Effector memory CD4-positive, alpha-beta T cell (primary cell): ENCODE data around the gene MYL2.
"Not testable (repeated sequence)": the region's sequence is repeated elsewhere in the genome, so short reads cannot be mapped to it uniquely, and the experiment has no call there.

Source experiments
- DNase-seq, 3 donors: peaks; one replicate each; pipeline ENCODE4 v3.0.0-alpha.2; 2020
- H3K27ac ChIP-seq: 2 replicates; pipeline ENCODE4 v1.7.0; 2013; ENCODE audit warnings: mild to moderate bottlenecking, low read length, moderate library complexity; ENCODE audit not compliant: insufficient read depth, poor library complexity, severe bottlenecking
- H3K27me3 ChIP-seq: replicated peaks from 2 replicates; pipeline ENCODE4 v1.7.0; 2013; ENCODE audit warnings: mild to moderate bottlenecking, low read length; ENCODE audit not compliant: insufficient read depth, control insufficient read depth, poor library complexity, severe bottlenecking
- H3K36me3 ChIP-seq: 2 replicates; pipeline ENCODE4 v1.7.0; 2013; ENCODE audit warnings: mild to moderate bottlenecking, low read length, moderate library complexity; ENCODE audit not compliant: control insufficient read depth, insufficient read depth
- H3K4me1 ChIP-seq: 2 replicates; pipeline ENCODE4 v1.7.0; 2013; ENCODE audit warnings: low read length, mild to moderate bottlenecking; ENCODE audit not compliant: control insufficient read depth, insufficient read depth, poor library complexity, severe bottlenecking
- H3K4me3 ChIP-seq: 2 replicates; pipeline ENCODE4 v1.7.0; 2013; ENCODE audit warnings: low read length, low read depth, mild to moderate bottlenecking; ENCODE audit not compliant: insufficient read depth, poor library complexity, severe bottlenecking
- H3K9me3 ChIP-seq: 2 replicates; pipeline ENCODE4 v1.7.0; 2013; ENCODE audit warnings: mild to moderate bottlenecking, low read length, moderate library complexity; ENCODE audit not compliant: control insufficient read depth
- total RNA-seq, 3 donors: gene quantifications; one replicate each; lab custom pipeline; 2026; lab: John Stamatoyannopoulos, UW

MYL2 gene
- 0 reads per million in 3 donors for total RNA-seq

GRCh38 chr12:110920324-110920910, at the start of gene MYL2:
MYL2 (minus strand) TSS chr12:110920579; CDS start chr12:110920529, 50 bp downstream.
- Histone ChIP-seq H3K4me3 (no peak within 1 kb of the TSS), H3K27me3 (no peaks in the 10 kb centered on the region), H3K9me3 (no peaks in the 10 kb centered on the region), H3K4me1 (no peaks in the 10 kb centered on the region), H3K36me3 (no peaks in the 10 kb centered on the region), H3K27ac (no peak within 1 kb of the TSS)
- no peak for DNase-seq

GRCh38 chr12:110966081-110966760, 45.8 kb upstream of the MYL2 start:
- Histone ChIP-seq H3K36me3 (no peaks in the 10 kb centered on the region), H3K9me3 (no peaks in the 10 kb centered on the region), H3K27me3 (no peaks in the 10 kb centered on the region), H3K4me3 (no peak overlapping the region), H3K4me1 (no peaks in the 10 kb centered on the region), H3K27ac (no peak overlapping the region)
- DNase-seq, result no peak

- H3K36me3 ChIP-seq, result no peaks in the 10 kb centered on the region
- no peak for DNase-seq
- no peaks in the 10 kb centered on the region for H3K4me1 ChIP-seq
- no peaks in the 10 kb centered on the region for H3K9me3 ChIP-seq
- no peak overlapping the region for H3K27ac ChIP-seq
- H3K4me3 ChIP-seq, result no peak overlapping the region
- H3K27me3 ChIP-seq, result no peaks in the 10 kb centered on the region
Measured at GRCh38 chr12:110965574-110965973, 45.2 kb upstream of the MYL2 start.

GRCh38 chr12:110960795-110961194, 40.4 kb upstream of the MYL2 start:
- Histone ChIP-seq H3K27me3 (no peaks in the 10 kb centered on the region), H3K4me1 (no peaks in the 10 kb centered on the region), H3K36me3 (no peaks in the 10 kb centered on the region), H3K4me3 (no peak overlapping the region), H3K9me3 (no peaks in the 10 kb centered on the region), H3K27ac (no peak overlapping the region)
- no peak for DNase-seq

GRCh38 chr12:110957652-110958051, 37.3 kb upstream of the MYL2 start:
- no peak for DNase-seq
- H3K4me3 ChIP-seq, result no peak overlapping the region
- no peaks in the 10 kb centered on the region for H3K36me3 ChIP-seq
- H3K4me1 ChIP-seq, result no peaks in the 10 kb centered on the region
- H3K27me3 ChIP-seq, result no peaks in the 10 kb centered on the region
- H3K27ac ChIP-seq, result no peak overlapping the region
- no peaks in the 10 kb centered on the region for H3K9me3 ChIP-seq

GRCh38 chr12:110957159-110957558, 36.8 kb upstream of the MYL2 start:
- H3K27me3 ChIP-seq, result no peaks in the 10 kb centered on the region
- no peaks in the 10 kb centered on the region for H3K4me1 ChIP-seq

GRCh38 chr12:110950867-110951266, 30.5 kb upstream of the MYL2 start:
- H3K36me3 ChIP-seq, H3K4me1 ChIP-seq, H3K27ac ChIP-seq, H3K27me3 ChIP-seq, H3K4me3 ChIP-seq, DNase-seq, H3K9me3 ChIP-seq: not testable (repeated sequence)

More at GRCh38 chr12:110957159-110957558, 36.8 kb upstream of the MYL2 start:
- DNase-seq, result no peak
- Histone ChIP-seq H3K9me3 (no peaks in the 10 kb centered on the region), H3K36me3 (no peaks in the 10 kb centered on the region), H3K27ac (no peak overlapping the region), H3K4me3 (no peak overlapping the region)

GRCh38 chr12:110950466-110950865, 30.1 kb upstream of the MYL2 start:
- H3K4me3 ChIP-seq, H3K27ac ChIP-seq, DNase-seq, H3K9me3 ChIP-seq, H3K36me3 ChIP-seq, H3K27me3 ChIP-seq, H3K4me1 ChIP-seq: not testable (repeated sequence)

GRCh38 chr12:110948041-110948440, 27.7 kb upstream of the MYL2 start:
- H3K36me3 ChIP-seq, result no peaks in the 10 kb centered on the region
- DNase-seq, result no peak
- H3K27ac ChIP-seq, result no peak overlapping the region
- H3K4me1 ChIP-seq, result no peaks in the 10 kb centered on the region
- H3K9me3 ChIP-seq, result no peaks in the 10 kb centered on the region
- no peak overlapping the region for H3K4me3 ChIP-seq
- no peaks in the 10 kb centered on the region for H3K27me3 ChIP-seq

- DNase-seq, result no peak
- Histone ChIP-seq H3K36me3 (no peaks in the 10 kb centered on the region), H3K9me3 (no peaks in the 10 kb centered on the region), H3K27ac (no peak overlapping the region), H3K27me3 (no peaks in the 10 kb centered on the region), H3K4me1 (no peaks in the 10 kb centered on the region), H3K4me3 (no peak overlapping the region)
Measured at GRCh38 chr12:110943373-110943772, 23.0 kb upstream of the MYL2 start.
